Naive thymus-derived CD4-positive, alpha-beta T cell (primary cell): ENCODE data around the gene FMNL2. TPM values are rescaled to one million over a fixed set of nuclear protein-coding genes. Genes with fewer than 3 reads are reported as not detected.

Experiments
- ATAC-seq: fragments of 150-1000 bp; cut with Tn5 transposase; 2 replicates; pipeline ENCODE4 v1.10.0; 2021; ENCODE audit warnings: mild to moderate bottlenecking, moderate library complexity
- CTCF ChIA-PET: fragments of 350-600 bp; sonication (Branson Sonifier 250); formaldehyde crosslinking; loops from one replicate; lab custom pipeline; 2021; ENCODE audit warnings: antibody characterized with exemption; lab: Charles Lee
- POLR2A ChIA-PET: fragments of 350-600 bp; sonication (Branson Sonifier 250); formaldehyde crosslinking; loops from one replicate; lab custom pipeline; 2021; ENCODE audit warnings: antibody characterized with exemption, inconsistent platforms; lab: Charles Lee
- DNase-seq, 9 donors: peaks; one replicate each; pipeline versions ENCODE4 v3.0.0 to v3.0.0-alpha.2; 2020 to 2022; ENCODE audit warnings: mixed read lengths in 1 of 9
- H3K27ac ChIP-seq: one replicate; pipeline ENCODE4 v1.7.0; 2013; ENCODE audit warnings: mild to moderate bottlenecking, low read depth, low read length, moderate library complexity
- H3K27me3 ChIP-seq, 2 donors: one replicate each; pipeline ENCODE4 v1.7.0; 2013; ENCODE audit warnings: low read length in 2 of 2, mild to moderate bottlenecking in 2 of 2, moderate library complexity in 2 of 2; ENCODE audit not compliant: control insufficient read depth in 2 of 2, insufficient read depth in 2 of 2
- H3K36me3 ChIP-seq, 3 experiments: 1 replicate in 2 of 3; 2 replicates in 1 of 3; pipeline ENCODE4 v1.7.0; 2013; ENCODE audit warnings: low read length in 3 of 3, mild to moderate bottlenecking in 3 of 3, moderate library complexity in 1 of 3; ENCODE audit not compliant: insufficient read depth in 3 of 3, control insufficient read depth in 2 of 3
- H3K4me1 ChIP-seq, 2 donors: one replicate each; pipeline ENCODE4 v1.7.0; 2013; ENCODE audit warnings: low read length in 2 of 2, mild to moderate bottlenecking in 2 of 2, moderate library complexity in 1 of 2; ENCODE audit not compliant: control insufficient read depth in 2 of 2, insufficient read depth in 2 of 2
- H3K4me3 ChIP-seq: 2 replicates; pipeline ENCODE4 v1.7.0; 2013; ENCODE audit warnings: mild to moderate bottlenecking, low read length
- H3K9me3 ChIP-seq, 3 experiments: 1 replicate in 2 of 3; 2 replicates in 1 of 3; pipeline ENCODE4 v1.7.0; 2013; ENCODE audit warnings: low read length in 3 of 3; ENCODE audit not compliant: control insufficient read depth in 2 of 3
- H3K27ac Mint-ChIP-seq, 9 donors: one replicate each; pipeline ENCODE4 v1.8.0; 2020 to 2022; ENCODE audit warnings: mixed read lengths in 9 of 9, mild to moderate bottlenecking in 8 of 9, moderate library complexity in 5 of 9, inconsistent platforms in 2 of 9
- H3K27me3 Mint-ChIP-seq, 5 donors: one replicate each; pipeline ENCODE4 v1.8.0; 2021 to 2022; ENCODE audit warnings: mixed read lengths in 5 of 5, mild to moderate bottlenecking in 1 of 5
- H3K36me3 Mint-ChIP-seq, 5 donors: one replicate each; pipeline ENCODE4 v1.8.0; 2020 to 2022; ENCODE audit warnings: mixed read lengths in 5 of 5, mild to moderate bottlenecking in 3 of 5, inconsistent platforms in 1 of 5
- H3K4me1 Mint-ChIP-seq, 7 donors: one replicate each; pipeline ENCODE4 v1.8.0; 2020 to 2022; ENCODE audit warnings: mixed read lengths in 7 of 7, mild to moderate bottlenecking in 3 of 7, inconsistent platforms in 1 of 7
- H3K4me3 Mint-ChIP-seq, 10 donors: one replicate each; pipeline ENCODE4 v1.8.0; 2020 to 2022; ENCODE audit warnings: mild to moderate bottlenecking in 10 of 10, mixed read lengths in 10 of 10, moderate library complexity in 6 of 10, inconsistent platforms in 2 of 10
- H3K9me3 Mint-ChIP-seq, 11 donors: one replicate each; pipeline ENCODE4 v1.8.0; 2020 to 2022; ENCODE audit warnings: mixed read lengths in 11 of 11, mild to moderate bottlenecking in 4 of 11, inconsistent platforms in 1 of 11, moderate library complexity in 1 of 11
- intact Hi-C, 2 donors: fragments of 100-400 bp; cut with micrococcal nuclease; formaldehyde crosslinking; loops; one replicate each; pipeline ENCODE4 v1.15.1; 2023
- polyA plus RNA-seq, 2 donors: library from polyadenylated mRNA; unstranded; fragments of 300-500 nt; fragmentation: Illumina TruSeq; gene quantifications; one replicate each; pipeline ENCODE4 v1.2.3, GENCODE V29; 2021
- total RNA-seq, 6 experiments: library from RNA in 5 of 6; stranded (reverse) in 5 of 6; gene quantifications; 1 replicate in 5 of 6; 2 replicates in 1 of 6; pipeline ENCODE4 v1.2.3 and lab custom pipeline; 2021 to 2026

Gene FMNL2
- total and polyA plus RNA-seq, 7 experiments from 2014 or later: 0.16 to 2.7 (median 1.2) TPM

DNA sequence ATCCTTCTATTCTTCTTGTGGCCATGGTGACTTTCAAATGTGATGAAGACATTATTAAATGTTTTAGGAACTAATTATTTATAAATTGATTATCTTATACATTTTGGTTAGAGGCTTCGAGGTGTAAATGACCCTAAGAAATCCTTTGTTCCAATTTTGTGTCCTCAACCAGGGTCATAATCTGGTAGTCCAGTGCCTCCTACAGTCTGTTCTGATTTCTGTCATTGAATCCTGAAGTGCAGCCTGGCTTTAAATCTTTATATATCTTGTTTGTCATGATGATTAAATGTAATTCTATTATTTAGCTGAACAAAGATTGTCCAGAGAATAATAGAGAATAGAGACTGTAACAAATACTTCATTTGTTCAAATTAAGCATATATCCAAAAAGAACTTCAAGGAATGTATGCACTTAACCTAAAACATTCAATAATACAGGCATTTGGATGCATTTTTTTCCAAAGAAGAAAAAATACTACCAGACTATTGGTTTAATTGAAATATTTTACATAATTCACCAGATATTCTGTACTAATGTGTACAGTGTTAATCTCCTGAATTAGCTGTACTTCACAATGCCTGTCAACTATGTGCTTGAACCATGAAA, 292.5 kb downstream of the FMNL2 start:
- H3K27ac Mint-ChIP-seq: no peak overlapping the region
- peaks cover 0 to 16% (median 0%) of the 10 kb centered on the region in 7 donors for H3K4me1 Mint-ChIP-seq
- ChIA-PET CTCF (interaction anchor here (0.6 kb wide), 1 partner anchor 785 kb away, joined by 4 read pairs; no protein-coding TSS in a partner anchor), POLR2A (no interaction called here)
- H3K36me3 ChIP-seq: no peaks in the 10 kb centered on the region
- H3K36me3 Mint-ChIP-seq: no peaks in the 10 kb centered on the region
- DNase-seq: no peak
- H3K4me3 ChIP-seq: no peak overlapping the region
- no peak for ATAC-seq
- no peaks in the 10 kb centered on the region for H3K27me3 ChIP-seq
- no peak overlapping the region for H3K27ac ChIP-seq
- no peak overlapping the region for H3K4me3 Mint-ChIP-seq
- no peaks in the 10 kb centered on the region for H3K9me3 Mint-ChIP-seq
- intact Hi-C loops: loop anchor here in 1 of 2 donors (2.0 kb wide), 1 partner anchor 591 kb away; no protein-coding TSS in a partner anchor
- no peaks in the 10 kb centered on the region for H3K4me1 ChIP-seq
- H3K9me3 ChIP-seq: no peaks in the 10 kb centered on the region
- H3K27me3 Mint-ChIP-seq: peaks cover 0 to 15% (median 0%) of the 10 kb centered on the region in 5 donors

DNA sequence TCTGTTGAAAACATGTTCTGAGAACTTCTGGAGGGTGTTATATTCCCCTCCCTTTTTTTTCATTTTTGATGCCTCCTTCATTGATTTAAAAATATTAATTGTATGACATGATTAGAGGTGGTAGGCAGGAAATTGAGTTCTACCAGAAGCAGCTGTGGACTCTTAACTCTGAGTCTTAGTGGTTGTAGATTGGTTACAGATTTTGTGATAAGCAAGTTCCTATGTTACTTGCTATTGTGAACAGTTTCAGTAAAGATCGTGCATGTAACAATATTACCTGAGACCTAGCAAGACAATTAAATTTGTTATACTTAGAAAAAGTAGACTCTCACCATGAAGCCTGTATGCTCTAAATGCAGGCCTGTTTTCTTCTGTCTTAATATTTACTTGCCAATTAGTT, 294.2 kb downstream of the FMNL2 start:
- Mint-ChIP-seq H3K4me3 (no peak overlapping the region), H3K27ac (peak overlapping the region in 1 of 9 donors; percentile 30), H3K4me1 (peaks cover 0 to 16% (median 0%) of the 10 kb centered on the region in 7 donors), H3K36me3 (no peaks in the 10 kb centered on the region), H3K27me3 (peaks cover 0 to 8% (median 0%) of the 10 kb centered on the region in 5 donors), H3K9me3 (no peaks in the 10 kb centered on the region)
- CTCF ChIA-PET: no interaction called here
- Histone ChIP-seq H3K36me3 (no peaks in the 10 kb centered on the region), H3K9me3 (no peaks in the 10 kb centered on the region), H3K4me1 (no peaks in the 10 kb centered on the region), H3K4me3 (no peak overlapping the region), H3K27ac (no peak overlapping the region), H3K27me3 (no peaks in the 10 kb centered on the region)
- intact Hi-C loops: no loop called here
- POLR2A ChIA-PET: no interaction called here
- DNase-seq (no peak), ATAC-seq (no peak)

DNA sequence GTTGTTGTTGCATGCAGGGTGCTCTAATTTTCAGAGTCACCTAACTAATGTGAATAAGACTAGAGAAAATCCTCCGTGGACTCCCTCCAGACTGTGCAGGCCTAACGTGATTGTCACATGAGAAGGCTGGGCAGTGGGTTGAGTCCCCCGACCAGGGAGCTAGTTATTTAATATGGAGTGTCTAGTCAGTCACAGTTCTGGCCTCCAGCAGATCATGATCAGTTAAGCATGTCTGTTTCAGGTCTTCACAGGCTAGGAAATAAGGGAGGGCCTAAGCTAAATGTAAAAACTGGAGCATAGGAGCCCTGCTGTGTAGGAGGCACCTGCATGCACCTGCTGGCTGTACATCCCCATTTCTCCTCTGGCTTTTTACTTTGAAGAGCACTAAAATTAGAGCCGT, 295.5 kb downstream of the FMNL2 start:
- Histone ChIP-seq H3K27ac (no peak overlapping the region), H3K4me1 (no peaks in the 10 kb centered on the region), H3K36me3 (no peaks in the 10 kb centered on the region), H3K4me3 (no peak overlapping the region), H3K27me3 (no peaks in the 10 kb centered on the region), H3K9me3 (no peaks in the 10 kb centered on the region)
- Mint-ChIP-seq H3K27ac (no peak overlapping the region), H3K9me3 (no peaks in the 10 kb centered on the region), H3K36me3 (no peaks in the 10 kb centered on the region), H3K4me3 (no peak overlapping the region), H3K4me1 (peaks cover 0 to 16% (median 0%) of the 10 kb centered on the region in 7 donors), H3K27me3 (peaks cover 0 to 8% (median 0%) of the 10 kb centered on the region in 5 donors)
- POLR2A ChIA-PET: no interaction called here
- intact Hi-C loops: no loop called here
- DNase-seq (no peak), ATAC-seq (no peak)
- CTCF ChIA-PET: no interaction called here

DNA sequence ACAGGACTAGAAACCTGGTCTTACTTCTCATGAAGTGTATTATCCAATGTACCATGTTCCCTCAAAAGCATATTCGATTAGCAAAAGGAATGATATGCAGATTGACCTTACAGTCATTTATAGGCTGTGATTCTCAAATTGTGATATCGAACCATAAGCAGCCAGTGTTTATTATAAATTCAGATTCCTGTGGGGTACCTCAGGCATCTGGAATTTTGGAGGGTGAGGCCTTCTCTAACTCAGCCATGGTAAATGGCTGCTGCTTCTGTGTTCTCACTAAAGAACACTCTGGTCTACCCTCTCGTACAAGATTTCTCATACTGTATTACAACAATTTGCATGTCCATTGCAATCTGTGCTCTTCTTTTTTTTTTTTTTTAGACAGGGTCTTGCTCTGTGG, 297.8 kb downstream of the FMNL2 start:
- ChIA-PET POLR2A (interaction anchor here (1.1 kb wide), 1 partner anchor 457 kb away, joined by 3 read pairs; the partner anchor contains the start of gene STAM2), CTCF (interaction anchor here (4.2 kb wide), 1 partner anchor 457 kb away, joined by 27 read pairs; the partner anchor contains the start of gene STAM2)
- H3K27ac Mint-ChIP-seq: no peak overlapping the region
- no peaks in the 10 kb centered on the region for H3K27me3 ChIP-seq
- no peak for ATAC-seq
- no peak overlapping the region for H3K27ac ChIP-seq
- H3K36me3 ChIP-seq: no peaks in the 10 kb centered on the region
- peaks cover 0 to 16% (median 0%) of the 10 kb centered on the region in 7 donors for H3K4me1 Mint-ChIP-seq
- H3K4me3 ChIP-seq: no peak overlapping the region
- no peaks in the 10 kb centered on the region for H3K9me3 ChIP-seq
- H3K4me3 Mint-ChIP-seq: no peak overlapping the region
- no peaks in the 10 kb centered on the region for H3K9me3 Mint-ChIP-seq
- H3K27me3 Mint-ChIP-seq: peaks cover 0 to 8% (median 0%) of the 10 kb centered on the region in 5 donors
- no peak for DNase-seq
- H3K4me1 ChIP-seq: no peaks in the 10 kb centered on the region
- intact Hi-C loops: no loop called here
- H3K36me3 Mint-ChIP-seq: no peaks in the 10 kb centered on the region

DNA sequence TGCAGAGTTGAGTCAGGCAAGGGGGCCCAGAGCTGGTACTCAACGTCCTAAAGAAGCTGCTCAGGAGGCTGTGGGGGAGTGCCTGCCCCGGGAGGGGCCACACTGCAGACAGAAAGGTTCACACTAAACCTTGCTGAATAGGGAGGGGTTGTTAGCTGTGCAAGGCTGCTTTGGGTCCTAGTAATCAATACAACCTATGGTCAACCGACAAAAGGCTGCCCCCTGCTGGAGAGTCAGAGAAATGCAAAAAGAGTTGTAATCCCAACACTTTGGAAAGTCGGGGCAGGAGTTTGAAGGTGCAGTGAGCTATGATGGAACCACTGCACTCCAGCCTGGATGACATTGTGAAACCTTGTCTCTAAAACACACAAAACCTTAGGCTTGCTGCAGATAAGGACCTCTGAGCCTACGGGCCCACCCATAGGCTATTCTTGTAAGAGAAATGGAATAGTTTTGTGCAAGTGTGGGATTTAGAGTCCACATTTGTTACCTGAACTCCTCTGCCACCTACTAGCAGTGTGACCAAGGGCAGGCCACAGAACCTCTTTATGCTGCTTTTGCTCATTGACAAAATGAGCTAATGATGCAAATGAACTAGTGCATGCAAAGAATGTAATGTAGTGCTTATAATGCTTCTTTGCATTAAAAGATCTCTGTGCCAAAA, 300.8 kb downstream of the FMNL2 start:
- Histone ChIP-seq H3K4me3 (no peak overlapping the region), H3K36me3 (no peaks in the 10 kb centered on the region), H3K9me3 (no peaks in the 10 kb centered on the region), H3K27me3 (no peaks in the 10 kb centered on the region), H3K27ac (no peak overlapping the region), H3K4me1 (no peaks in the 10 kb centered on the region)
- H3K36me3 Mint-ChIP-seq: no peaks in the 10 kb centered on the region
- POLR2A ChIA-PET: interaction anchor here (1.9 kb wide), 1 partner anchor 460 kb away, joined by 6 read pairs; the partner anchor contains the start of gene STAM2
- H3K27ac Mint-ChIP-seq: no peak overlapping the region
- H3K4me3 Mint-ChIP-seq: no peak overlapping the region
- DNase-seq (peak; percentile 14 to 71 (median 49)), ATAC-seq (peak; percentile 67)
- H3K27me3 Mint-ChIP-seq: peaks cover 0 to 4% (median 0%) of the 10 kb centered on the region in 5 donors
- no peaks in the 10 kb centered on the region for H3K4me1 Mint-ChIP-seq
- CTCF ChIA-PET: interaction anchor here (0.6 to 4.2 kb wide), 12 partner anchors 9 to 604 kb away, joined by 3 to 27 read pairs (median 3); partner anchors contain the start of gene STAM2
- H3K9me3 Mint-ChIP-seq: no peaks in the 10 kb centered on the region
- intact Hi-C loops: loop anchor here (1.0 to 2.0 kb wide), 4 partner anchors 299 to 598 kb away; no protein-coding TSS in a partner anchor

DNA sequence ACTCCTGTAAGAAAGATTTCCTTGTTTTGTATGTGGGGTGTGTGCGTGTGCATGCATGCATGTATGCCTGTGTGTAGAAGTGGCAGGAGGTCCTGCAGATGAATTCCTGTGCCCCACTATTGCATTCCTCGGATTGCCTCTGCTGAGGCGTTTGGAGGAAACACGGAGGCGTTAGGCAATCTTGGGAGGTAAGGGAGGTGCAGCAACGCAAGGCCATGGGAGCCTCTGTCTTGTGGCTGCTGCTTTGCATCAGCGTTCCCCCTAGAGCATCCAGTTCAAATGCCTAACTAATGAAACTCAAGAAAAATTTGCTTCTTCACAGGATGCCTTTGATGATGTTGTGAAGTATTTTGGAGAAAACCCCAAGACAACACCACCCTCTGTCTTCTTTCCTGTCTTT, 302.3 kb downstream of the FMNL2 start:
- H3K4me1 ChIP-seq: no peaks in the 10 kb centered on the region
- no peaks in the 10 kb centered on the region for H3K27me3 ChIP-seq
- no peaks in the 10 kb centered on the region for H3K36me3 ChIP-seq
- no peaks in the 10 kb centered on the region for H3K9me3 ChIP-seq
- no peaks in the 10 kb centered on the region for H3K9me3 Mint-ChIP-seq
- intact Hi-C loops: no loop called here
- POLR2A ChIA-PET: no interaction called here
- H3K27me3 Mint-ChIP-seq: peaks cover 0 to 2% (median 0%) of the 10 kb centered on the region in 5 donors
- no peak for ATAC-seq
- no peak for DNase-seq
- CTCF ChIA-PET: no interaction called here
- no peaks in the 10 kb centered on the region for H3K36me3 Mint-ChIP-seq
- H3K4me3 ChIP-seq: no peak overlapping the region
- no peaks in the 10 kb centered on the region for H3K4me1 Mint-ChIP-seq
- H3K4me3 Mint-ChIP-seq: no peak overlapping the region
- peak overlapping the region in 1 of 9 donors; percentile 46 for H3K27ac Mint-ChIP-seq
- no peak overlapping the region for H3K27ac ChIP-seq
